Erythroblast (primary cell): ENCODE measurements around the gene MAL.

Source experiments
- GATA1 ChIP-seq: IDR thresholded peaks from 2 replicates; pipeline ENCODE4 v1.6.1; 2011; ENCODE audit warnings: low read depth, mild to moderate bottlenecking, control low read depth, low read length, moderate library complexity
- POLR2A ChIP-seq: IDR thresholded peaks from 2 replicates; pipeline ENCODE4 v1.6.1; 2011; ENCODE audit warnings: mild to moderate bottlenecking, low read length

GRCh38 chr2:95042472-95043271 is 17.2 kb downstream of the MAL start:
- TF ChIP-seq POLR2A, result no peak
- TF ChIP-seq GATA1, result no peak
